Right atrium auricular region (tissue), 2 donors: ENCODE data around the gene FITM2. TPM values are rescaled to one million over a fixed set of nuclear protein-coding genes. Genes with fewer than 3 reads are reported as not detected.

Experiments used
- DNase-seq: peaks from one replicate; pipeline ENCODE4 v3.0.0-alpha.2; 2019; ENCODE audit warnings: low spot score
- H3K27ac ChIP-seq, 2 donors: fragments of 200-600 bp; sonication (generic); 1 replicate in 1 of 2; 2 replicates in 1 of 2; pipeline ENCODE4 v1.5.1; 2016 to 2019
- H3K27me3 ChIP-seq, 2 donors: fragments of 200-600 bp; sonication (generic); one replicate each; pipeline versions ENCODE4 v1.5.1 to v1.6.0; 2017 to 2019
- H3K36me3 ChIP-seq: fragments of 200-600 bp; sonication (generic); one replicate; pipeline ENCODE4 v1.5.1; 2016
- H3K4me1 ChIP-seq, 2 donors: fragments of 200-600 bp; sonication (generic); one replicate each; pipeline versions ENCODE4 v1.5.1 to v1.6.0; 2017 to 2019
- H3K4me3 ChIP-seq, 2 donors: fragments of 200-600 bp; sonication (generic); 1 replicate in 1 of 2; 2 replicates in 1 of 2; pipeline ENCODE4 v1.5.1; 2017 to 2019; ENCODE audit warnings: mild to moderate bottlenecking in 1 of 2, moderate library complexity in 1 of 2
- H3K9me3 ChIP-seq, 2 donors: fragments of 200-600 bp; sonication (generic); one replicate each; pipeline ENCODE4 v1.5.1; 2019
- total RNA-seq, 2 donors: library from RNA; depleted of rRNA; stranded (reverse); fragments of >200 nt; gene quantifications; one replicate each; pipeline ENCODE4 v1.1.0, GENCODE V29; 2016
- TF ChIP-seq, protein P1 (sequence below), 2 donors: fragments of 200-600 bp; sonication (generic); IDR thresholded peaks; one replicate each; pipeline ENCODE4 v1.5.1; 2019; ENCODE audit warnings: antibody characterized with exemption in 2 of 2

The FITM2 gene
- total RNA-seq, 2 donors from 2014 or later, result 87.1 to 143 TPM

DNA sequence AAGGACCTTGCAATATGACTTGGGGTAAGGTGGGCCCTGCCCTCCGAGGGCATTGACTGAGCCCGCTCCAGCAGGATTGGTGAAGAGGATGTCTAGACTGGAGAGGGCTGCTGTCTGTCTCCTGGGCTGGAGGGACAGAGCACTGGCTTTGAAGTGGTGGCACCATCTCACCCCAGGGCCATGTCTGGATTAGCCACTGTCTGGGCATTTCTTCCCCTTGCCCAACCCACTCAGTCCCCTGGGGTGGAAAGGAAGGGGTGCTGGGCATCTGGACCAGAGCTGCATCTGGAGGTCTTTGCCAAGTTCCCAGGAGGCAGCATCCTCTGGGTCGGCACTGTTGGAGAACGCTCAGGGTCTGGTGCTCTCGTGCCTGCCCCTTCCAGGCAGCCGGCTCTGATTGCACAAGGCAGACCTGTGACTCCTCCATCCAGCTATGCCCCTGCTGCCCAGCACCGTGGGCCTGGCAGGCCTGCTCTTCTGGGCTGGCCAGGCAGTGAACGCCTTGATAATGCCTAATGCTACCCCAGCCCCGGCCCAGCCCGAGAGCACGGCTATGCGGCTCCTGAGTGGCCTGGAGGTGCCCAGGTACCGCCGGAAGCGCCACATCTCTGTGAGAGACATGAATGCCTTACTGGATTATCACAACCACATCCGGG lies 25.9 kb upstream of the FITM2 start, which contains the start of gene R3HDML:
Gene R3HDML (plus strand): TSS at position 319 of the 656 bp plus-strand sequence. CDS start 115 bp downstream, at position 434.
- DNase-seq, result no peak
- Histone ChIP-seq H3K36me3 (no peaks in the 10 kb centered on the region), H3K27me3 (no peaks in the 10 kb centered on the region), H3K27ac (no peak within 1 kb of the TSS), H3K4me3 (no peak within 1 kb of the TSS), H3K9me3 (no peaks in the 10 kb centered on the region), H3K4me1 (no peaks in the 10 kb centered on the region)
- TF ChIP-seq, protein P1, sequence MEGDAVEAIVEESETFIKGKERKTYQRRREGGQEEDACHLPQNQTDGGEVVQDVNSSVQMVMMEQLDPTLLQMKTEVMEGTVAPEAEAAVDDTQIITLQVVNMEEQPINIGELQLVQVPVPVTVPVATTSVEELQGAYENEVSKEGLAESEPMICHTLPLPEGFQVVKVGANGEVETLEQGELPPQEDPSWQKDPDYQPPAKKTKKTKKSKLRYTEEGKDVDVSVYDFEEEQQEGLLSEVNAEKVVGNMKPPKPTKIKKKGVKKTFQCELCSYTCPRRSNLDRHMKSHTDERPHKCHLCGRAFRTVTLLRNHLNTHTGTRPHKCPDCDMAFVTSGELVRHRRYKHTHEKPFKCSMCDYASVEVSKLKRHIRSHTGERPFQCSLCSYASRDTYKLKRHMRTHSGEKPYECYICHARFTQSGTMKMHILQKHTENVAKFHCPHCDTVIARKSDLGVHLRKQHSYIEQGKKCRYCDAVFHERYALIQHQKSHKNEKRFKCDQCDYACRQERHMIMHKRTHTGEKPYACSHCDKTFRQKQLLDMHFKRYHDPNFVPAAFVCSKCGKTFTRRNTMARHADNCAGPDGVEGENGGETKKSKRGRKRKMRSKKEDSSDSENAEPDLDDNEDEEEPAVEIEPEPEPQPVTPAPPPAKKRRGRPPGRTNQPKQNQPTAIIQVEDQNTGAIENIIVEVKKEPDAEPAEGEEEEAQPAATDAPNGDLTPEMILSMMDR (IDR thresholded peaks at IDR 0.05), result no peak

GRCh38 chr20:44336086-44336485 lies 25.1 kb upstream of the FITM2 start:
- no peak for DNase-seq
- H3K9me3 ChIP-seq, result no peaks in the 10 kb centered on the region
- H3K27ac ChIP-seq, result no peak overlapping the region
- no peaks in the 10 kb centered on the region for H3K36me3 ChIP-seq
- TF ChIP-seq, protein P1 (IDR thresholded peaks at IDR 0.05), result no peak
- H3K4me3 ChIP-seq, result no peak overlapping the region
- H3K4me1 ChIP-seq, result no peaks in the 10 kb centered on the region
- H3K27me3 ChIP-seq, result no peaks in the 10 kb centered on the region

DNA sequence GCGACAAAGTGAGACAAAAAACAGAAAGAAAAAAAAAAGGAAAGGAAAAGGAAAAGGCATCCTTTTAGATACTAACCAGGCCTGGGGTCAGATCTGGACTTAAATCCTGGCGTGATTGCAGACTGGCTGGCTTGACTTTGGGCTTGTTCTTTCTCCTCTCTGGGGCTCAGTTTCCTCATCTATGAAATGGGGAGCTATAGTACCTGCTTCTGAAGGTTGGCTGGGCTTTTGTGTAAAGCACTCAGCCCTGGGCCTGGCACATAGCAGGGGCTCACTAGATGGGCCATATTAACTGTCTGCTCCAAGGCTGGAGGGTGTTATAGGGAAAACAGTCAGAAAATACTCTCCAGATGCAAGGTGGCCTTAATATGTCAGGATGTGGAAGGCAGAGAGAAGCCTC lies 24.7 kb upstream of the FITM2 start:
- H3K9me3 ChIP-seq, result no peaks in the 10 kb centered on the region
- H3K27me3 ChIP-seq, result no peaks in the 10 kb centered on the region
- H3K4me1 ChIP-seq, result no peaks in the 10 kb centered on the region
- H3K4me3 ChIP-seq, result no peak overlapping the region
- TF ChIP-seq, protein P1 (IDR thresholded peaks at IDR 0.05), result no peak
- no peak overlapping the region for H3K27ac ChIP-seq
- H3K36me3 ChIP-seq, result no peaks in the 10 kb centered on the region
- DNase-seq, result no peak

GRCh38 chr20:44334709-44335108 lies 23.7 kb upstream of the FITM2 start:
- no peaks in the 10 kb centered on the region for H3K27me3 ChIP-seq
- no peaks in the 10 kb centered on the region for H3K4me1 ChIP-seq
- no peaks in the 10 kb centered on the region for H3K9me3 ChIP-seq
- H3K27ac ChIP-seq, result no peak overlapping the region
- TF ChIP-seq, protein P1 (IDR thresholded peaks at IDR 0.05), result no peak
- no peak overlapping the region for H3K4me3 ChIP-seq
- H3K36me3 ChIP-seq, result no peaks in the 10 kb centered on the region
- no peak for DNase-seq

DNA sequence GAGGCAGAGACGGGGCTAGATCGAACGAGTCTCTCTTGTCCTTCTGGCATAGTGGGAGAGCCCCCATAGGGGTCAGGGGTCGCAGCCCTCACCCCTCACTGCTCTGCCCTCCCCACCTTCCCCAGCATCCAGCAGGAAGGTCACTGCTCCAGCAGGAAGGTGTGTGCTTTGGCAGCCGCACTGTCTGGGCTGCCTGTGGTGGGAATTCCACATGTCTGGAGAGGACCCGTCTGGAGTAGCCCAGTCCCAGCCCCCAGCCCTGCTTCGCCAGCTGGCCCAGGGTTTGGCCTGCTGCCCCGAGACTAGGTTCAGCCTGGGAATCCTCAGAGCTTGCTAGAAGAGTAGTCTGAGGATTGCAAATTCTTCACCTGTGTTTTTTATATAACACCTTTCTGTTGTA lies 23.3 kb upstream of the FITM2 start:
- no peak overlapping the region for H3K4me3 ChIP-seq
- TF ChIP-seq, protein P1 (IDR thresholded peaks at IDR 0.05), result no peak
- no peak for DNase-seq
- H3K4me1 ChIP-seq, result no peaks in the 10 kb centered on the region
- H3K9me3 ChIP-seq, result no peaks in the 10 kb centered on the region
- H3K36me3 ChIP-seq, result no peaks in the 10 kb centered on the region
- no peak overlapping the region for H3K27ac ChIP-seq
- H3K27me3 ChIP-seq, result no peaks in the 10 kb centered on the region

DNA sequence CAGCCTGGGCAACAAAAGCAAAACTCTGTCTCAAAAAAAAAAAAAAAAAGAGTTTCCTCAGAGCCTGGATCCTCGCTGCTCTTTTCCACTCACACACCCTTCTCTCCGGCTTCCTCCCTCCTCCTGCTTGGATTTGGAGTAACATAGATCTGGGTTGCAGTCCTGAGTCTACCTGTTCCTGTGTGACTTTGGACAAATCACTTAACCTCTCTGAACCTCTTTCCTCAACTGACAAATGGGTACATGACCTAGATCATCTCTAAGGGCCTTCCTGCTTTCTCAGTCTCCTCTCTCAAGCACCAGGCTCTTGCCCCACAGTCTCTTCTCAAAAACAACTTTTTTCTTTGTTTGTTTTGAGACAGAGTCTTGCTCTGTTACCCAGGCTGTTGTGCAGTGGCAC lies 20.2 kb upstream of the FITM2 start:
- H3K4me3 ChIP-seq, result no peak overlapping the region
- DNase-seq, result no peak
- no peaks in the 10 kb centered on the region for H3K27me3 ChIP-seq
- TF ChIP-seq, protein P1 (IDR thresholded peaks at IDR 0.05), result no peak
- H3K36me3 ChIP-seq, result no peaks in the 10 kb centered on the region
- H3K27ac ChIP-seq, result no peak overlapping the region
- H3K9me3 ChIP-seq, result no peaks in the 10 kb centered on the region
- peaks cover 0 to 8% of the 10 kb centered on the region in 2 donors for H3K4me1 ChIP-seq
